HepG2 (cell line): Measurements from ENCODE around the gene LARP1. TPM values are rescaled to one million over a fixed set of nuclear protein-coding genes. Genes with fewer than 3 reads are reported as not detected.

Experiments used
- CEBPG ChIP-seq: IDR thresholded peaks from 2 replicates; pipeline ENCODE4 v1.6.1; 2016
- CHD4 ChIP-seq: fragments of 200-600 bp; sonication (generic); IDR thresholded peaks from 2 replicates; pipeline ENCODE4 v1.7.0; 2017; ENCODE audit warnings: mild to moderate bottlenecking, low read length, borderline replicate concordance
- CREB1 ChIP-seq, 2 experiments: fragments of 450-650 bp in 1 of 2; IDR thresholded peaks; 2 replicates each; pipeline ENCODE4 v1.6.1; 2016 to 2017; ENCODE audit warnings: control low read depth in 1 of 2, mild to moderate bottlenecking in 1 of 2, missing compliant biosample characterization in 1 of 2, missing genetic modification characterization in 1 of 2
- LCORL ChIP-seq, 2 experiments: fragments of 450-650 bp in 1 of 2; sonication (generic) in 1 of 2; formaldehyde crosslinking in 1 of 2; IDR thresholded peaks; 2 replicates each; pipeline versions ENCODE4 v1.5.0 to v1.6.1; 2017 to 2020; ENCODE audit warnings: antibody characterized with exemption in 1 of 2, missing genetic modification reagents in 1 of 2
- MYPOP ChIP-seq: sonication (generic); formaldehyde crosslinking; IDR thresholded peaks from 2 replicates; pipeline ENCODE4 v1.8.1; 2023; ENCODE audit warnings: mild to moderate bottlenecking, moderate library complexity, missing genetic modification reagents
- NFYC ChIP-seq: IDR thresholded peaks from 2 replicates; pipeline ENCODE4 v1.6.1; 2016; ENCODE audit warnings: missing genetic modification reagents, missing compliant biosample characterization
- PAF1 ChIP-seq: IDR thresholded peaks from 2 replicates; pipeline ENCODE4 v1.6.1; 2016; ENCODE audit warnings: missing genetic modification reagents, missing compliant biosample characterization
- PHF8 ChIP-seq: sonication (generic); formaldehyde crosslinking; IDR thresholded peaks from 2 replicates; pipeline ENCODE4 v1.5.0; 2020; ENCODE audit warnings: missing genetic modification reagents
- POGZ ChIP-seq: sonication (generic); formaldehyde crosslinking; IDR thresholded peaks from 2 replicates; pipeline ENCODE4 v1.4.0; 2020; ENCODE audit warnings: mild to moderate bottlenecking, missing genetic modification reagents
- RXRB ChIP-seq: IDR thresholded peaks from 2 replicates; pipeline ENCODE4 v1.6.1; 2016; ENCODE audit warnings: borderline replicate concordance, missing genetic modification reagents, missing compliant biosample characterization
- SALL1 ChIP-seq: sonication (generic); formaldehyde crosslinking; IDR thresholded peaks from 2 replicates; pipeline ENCODE4 v1.8.0; 2022; ENCODE audit warnings: mild to moderate bottlenecking, missing genetic modification reagents
- TFDP1 ChIP-seq: IDR thresholded peaks from 2 replicates; pipeline ENCODE4 v1.6.1; 2016; ENCODE audit warnings: missing compliant biosample characterization, missing genetic modification reagents, borderline replicate concordance
- ZKSCAN5 ChIP-seq: sonication (generic); formaldehyde crosslinking; IDR thresholded peaks from 2 replicates; pipeline ENCODE4 v1.5.1; 2020; ENCODE audit warnings: mild to moderate bottlenecking, missing genetic modification reagents
- ZNF180 ChIP-seq: sonication (generic); formaldehyde crosslinking; IDR thresholded peaks from 2 replicates; pipeline ENCODE4 v1.4.0; 2020; ENCODE audit warnings: low read depth, missing genetic modification reagents, borderline replicate concordance
- ZNF331 ChIP-seq: sonication (generic); formaldehyde crosslinking; IDR thresholded peaks from 2 replicates; pipeline ENCODE4 v1.4.0; 2020; ENCODE audit warnings: missing genetic modification reagents
- ZNF546 ChIP-seq: sonication (generic); formaldehyde crosslinking; conservative IDR thresholded peaks from 2 replicates; pipeline ENCODE4 v1.8.1; 2023; ENCODE audit warnings: mild to moderate bottlenecking, missing genetic modification reagents
- ZNF598 ChIP-seq: sonication (generic); formaldehyde crosslinking; IDR thresholded peaks from 2 replicates; pipeline ENCODE4 v1.5.1; 2020; ENCODE audit warnings: mild to moderate bottlenecking, missing genetic modification reagents, borderline replicate concordance
- ZNF703 ChIP-seq: sonication (generic); formaldehyde crosslinking; IDR thresholded peaks from 2 replicates; pipeline ENCODE4 v1.5.1; 2020; ENCODE audit warnings: missing genetic modification reagents, mild to moderate bottlenecking, moderate library complexity, borderline replicate concordance
- ZNF781 ChIP-seq: sonication (generic); formaldehyde crosslinking; IDR thresholded peaks from 2 replicates; pipeline ENCODE4 v1.5.1; 2020; ENCODE audit warnings: borderline replicate concordance, mild to moderate bottlenecking, missing genetic modification reagents; ENCODE audit errors: not compliant biosample characterization
- polyA plus RNA-seq, 8 experiments: library from polyadenylated mRNA; depleted of rRNA in 3 of 8; stranded (reverse) in 7 of 8; unstranded in 1 of 8; fragments of >200 nt; fragmentation: Illumina TruSeq in 4 of 8; extraction: Trizol in 4 of 8; gene quantifications; 2 replicates each; pipeline versions ENCODE4 v1.2.1 to v1.2.3, GENCODE V29; 2011 to 2016; ENCODE audit warnings: low read depth in 4 of 8, missing spikeins in 1 of 8, mixed read lengths in 1 of 8; ENCODE audit not compliant: insufficient read depth in 1 of 8
- total RNA-seq, 5 experiments: library from RNA; depleted of rRNA; stranded (reverse); fragments of >200 nt; fragmentation: Illumina TruSeq; extraction: Trizol; gene quantifications; 2 replicates each; pipeline ENCODE4 v1.2.3, GENCODE V29; 2016; ENCODE audit warnings: low read depth in 1 of 5
- TF ChIP-seq, protein P1 (sequence below): sonication (generic); formaldehyde crosslinking; IDR thresholded peaks from 2 replicates; pipeline ENCODE4 v1.4.0; 2020; ENCODE audit warnings: missing genetic modification reagents, borderline replicate concordance
- TF ChIP-seq, protein P2 (sequence below): sonication (generic); formaldehyde crosslinking; IDR thresholded peaks from 2 replicates; pipeline ENCODE4 v1.5.0; 2020; ENCODE audit warnings: mild to moderate bottlenecking, missing genetic modification reagents

Gene LARP1
- total and polyA plus RNA-seq, 2 of the 13 experiments (the other 11 are each of a cell fraction or from before 2014, with no cell fraction given): 45.2 to 61.4 TPM

DNA sequence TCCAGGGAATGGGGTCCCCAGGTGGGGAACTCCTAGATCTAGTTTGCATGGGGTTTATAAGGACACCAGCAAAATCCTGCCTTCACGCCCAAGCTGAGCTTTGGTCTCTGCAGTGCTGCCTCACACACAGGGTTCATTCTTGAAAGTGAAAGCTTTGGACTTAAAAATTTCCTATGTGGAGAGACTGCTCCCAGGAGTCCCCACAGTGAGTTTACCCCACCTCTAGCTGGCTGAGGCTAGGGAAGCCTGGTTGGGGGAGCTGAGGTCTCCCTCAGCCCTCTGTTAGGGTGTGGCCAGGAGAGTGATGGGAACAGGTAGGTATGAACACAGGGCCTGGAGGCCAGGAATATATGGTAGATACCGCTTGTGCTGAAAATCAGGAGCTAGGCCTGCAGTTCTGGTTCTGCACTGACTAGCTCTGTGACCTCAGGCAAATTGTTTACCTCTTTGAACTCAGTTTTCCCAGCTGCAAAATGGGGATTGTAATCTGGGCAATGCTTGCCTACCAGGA is 41.5 kb upstream of the LARP1 start (continued):
- TF ChIP-seq ZNF331 (CRISPR knock-in tag): 0 out of 2 replicates have a peak, but pooled peaks have one; percentile 10
- no peak for TF ChIP-seq ZNF781 (CRISPR knock-in tag)
- 0 out of 2 replicates have a peak, but pooled peaks have one; percentile 32 for TF ChIP-seq MYPOP
- TF ChIP-seq NFYC: no peak
- TF ChIP-seq RXRB (CRISPR knock-in tag): no peak; the same call in 1 of the 2 replicates
- peak; percentile 39; the same call in 1 of the 2 replicates for TF ChIP-seq PHF8
- TF ChIP-seq SALL1 (CRISPR knock-in tag): peak; percentile 35; the same call in 1 of the 2 replicates
- TF ChIP-seq ZNF180 (CRISPR knock-in tag): no peak
- no peak for TF ChIP-seq ZNF546
- TF ChIP-seq TFDP1 (CRISPR knock-in tag): no peak
- no peak for TF ChIP-seq ZNF703
- TF ChIP-seq ZNF598: 0 out of 2 replicates have a peak, but pooled peaks have one; percentile 42
- peak; percentile 64; the same call in 1 of the 2 replicates for TF ChIP-seq CHD4
- no peak for TF ChIP-seq CEBPG (CRISPR knock-in tag)
- TF ChIP-seq PAF1: no peak
- TF ChIP-seq, protein P1, sequence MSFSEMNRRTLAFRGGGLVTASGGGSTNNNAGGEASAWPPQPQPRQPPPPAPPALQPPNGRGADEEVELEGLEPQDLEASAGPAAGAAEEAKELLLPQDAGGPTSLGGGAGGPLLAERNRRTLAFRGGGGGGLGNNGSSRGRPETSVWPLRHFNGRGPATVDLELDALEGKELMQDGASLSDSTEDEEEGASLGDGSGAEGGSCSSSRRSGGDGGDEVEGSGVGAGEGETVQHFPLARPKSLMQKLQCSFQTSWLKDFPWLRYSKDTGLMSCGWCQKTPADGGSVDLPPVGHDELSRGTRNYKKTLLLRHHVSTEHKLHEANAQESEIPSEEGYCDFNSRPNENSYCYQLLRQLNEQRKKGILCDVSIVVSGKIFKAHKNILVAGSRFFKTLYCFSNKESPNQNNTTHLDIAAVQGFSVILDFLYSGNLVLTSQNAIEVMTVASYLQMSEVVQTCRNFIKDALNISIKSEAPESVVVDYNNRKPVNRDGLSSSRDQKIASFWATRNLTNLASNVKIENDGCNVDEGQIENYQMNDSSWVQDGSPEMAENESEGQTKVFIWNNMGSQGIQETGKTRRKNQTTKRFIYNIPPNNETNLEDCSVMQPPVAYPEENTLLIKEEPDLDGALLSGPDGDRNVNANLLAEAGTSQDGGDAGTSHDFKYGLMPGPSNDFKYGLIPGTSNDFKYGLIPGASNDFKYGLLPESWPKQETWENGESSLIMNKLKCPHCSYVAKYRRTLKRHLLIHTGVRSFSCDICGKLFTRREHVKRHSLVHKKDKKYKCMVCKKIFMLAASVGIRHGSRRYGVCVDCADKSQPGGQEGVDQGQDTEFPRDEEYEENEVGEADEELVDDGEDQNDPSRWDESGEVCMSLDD: no peak
- TF ChIP-seq POGZ (CRISPR knock-in tag): peak; percentile 49; the same call in 1 of the 2 replicates
- TF ChIP-seq, protein P2, sequence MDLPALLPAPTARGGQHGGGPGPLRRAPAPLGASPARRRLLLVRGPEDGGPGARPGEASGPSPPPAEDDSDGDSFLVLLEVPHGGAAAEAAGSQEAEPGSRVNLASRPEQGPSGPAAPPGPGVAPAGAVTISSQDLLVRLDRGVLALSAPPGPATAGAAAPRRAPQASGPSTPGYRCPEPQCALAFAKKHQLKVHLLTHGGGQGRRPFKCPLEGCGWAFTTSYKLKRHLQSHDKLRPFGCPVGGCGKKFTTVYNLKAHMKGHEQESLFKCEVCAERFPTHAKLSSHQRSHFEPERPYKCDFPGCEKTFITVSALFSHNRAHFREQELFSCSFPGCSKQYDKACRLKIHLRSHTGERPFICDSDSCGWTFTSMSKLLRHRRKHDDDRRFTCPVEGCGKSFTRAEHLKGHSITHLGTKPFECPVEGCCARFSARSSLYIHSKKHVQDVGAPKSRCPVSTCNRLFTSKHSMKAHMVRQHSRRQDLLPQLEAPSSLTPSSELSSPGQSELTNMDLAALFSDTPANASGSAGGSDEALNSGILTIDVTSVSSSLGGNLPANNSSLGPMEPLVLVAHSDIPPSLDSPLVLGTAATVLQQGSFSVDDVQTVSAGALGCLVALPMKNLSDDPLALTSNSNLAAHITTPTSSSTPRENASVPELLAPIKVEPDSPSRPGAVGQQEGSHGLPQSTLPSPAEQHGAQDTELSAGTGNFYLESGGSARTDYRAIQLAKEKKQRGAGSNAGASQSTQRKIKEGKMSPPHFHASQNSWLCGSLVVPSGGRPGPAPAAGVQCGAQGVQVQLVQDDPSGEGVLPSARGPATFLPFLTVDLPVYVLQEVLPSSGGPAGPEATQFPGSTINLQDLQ (CRISPR knock-in tag): no peak
- TF ChIP-seq ZKSCAN5 (CRISPR knock-in tag): no peak
- TF ChIP-seq LCORL (IDR thresholded peaks at IDR 0.05): no peak
- TF ChIP-seq LCORL (CRISPR knock-in tag; IDR thresholded peaks at IDR 0.05): peak; percentile 34; the same call in 1 of the 2 replicates
- no peak for TF ChIP-seq CREB1 (IDR thresholded peaks at IDR 0.05)
- 0 out of 2 replicates have a peak, but pooled peaks have one; percentile 41 for TF ChIP-seq CREB1 (CRISPR knock-in tag; IDR thresholded peaks at IDR 0.05)
